ENCODE results near the gene BTG1. TPM values are rescaled to one million over a fixed set of nuclear protein-coding genes. Genes with fewer than 3 reads are reported as not detected.

The BTG1 gene
- total and polyA plus RNA-seq, 2 of the 4 experiments (the other 2 are of a cell fraction), result 3.8 to 33.5 TPM

- Histone ChIP-seq H3K4me3 (ENCODE audit: insufficient read depth, low read depth, low read length) (no peak overlapping the region), H3K56ac (ENCODE audit: extremely low read depth, insufficient read depth, low read length) (no peak overlapping the region), H2AK5ac (ENCODE audit: low read depth, low read length) (peak overlapping the region; percentile 35; the same call in 1 of the 2 replicates), H4K8ac (ENCODE audit: low read depth in 2 of 2, low read length in 2 of 2) (peak overlapping the region; percentile 64 to 69; a peak in 3 of 4 replicates), H3K9ac (ENCODE audit: low read depth, low read length) (peak overlapping the region; percentile 2; the same call in 1 of the 2 replicates), H2BK5ac (ENCODE audit: low read depth, low read length, poor library complexity, severe bottlenecking) (peak overlapping the region; percentile 40), H3K27ac (ENCODE audit: insufficient read depth, low read length) (peak overlapping the region; percentile 40; the same call in 1 of the 2 replicates), H3K9me1 (ENCODE audit: insufficient read depth, low read length) (peaks cover 5% of the 10 kb centered on the region; the same call in 1 of the 2 replicates), H3K27me3 (ENCODE audit: control insufficient read depth, insufficient read depth, low read length) (no peaks in the 10 kb centered on the region), H4K20me1 (ENCODE audit: insufficient read depth, low read length) (no peaks in the 10 kb centered on the region), H2BK20ac (ENCODE audit: low read depth, low read length) (peak overlapping the region; percentile 57; the same call in 1 of the 2 replicates), H4K5ac (ENCODE audit: low read depth, low read length) (peak overlapping the region; percentile 67), H3K4ac (ENCODE audit: low read depth, low read length) (peak overlapping the region; percentile 9; the same call in 1 of the 2 replicates), H2BK120ac (ENCODE audit: low read depth, low read length) (peak overlapping the region; percentile 41; the same call in 1 of the 2 replicates), H3K18ac (ENCODE audit: low read depth, low read length) (peak overlapping the region; percentile 33; the same call in 1 of the 2 replicates), H2BK15ac (ENCODE audit: low read depth, low read length) (no peak overlapping the region; the same call in 2 of the 3 replicates), H3K79me1 (ENCODE audit: low read depth in 1 of 2, low read length in 2 of 2) (peaks cover 20 to 35% of the 10 kb centered on the region in 2 experiments; a peak in 3 of 4 replicates), H2AFZ (replicated peaks; ENCODE audit: low read length, poor library complexity) (peak overlapping the region; percentile 44), H3K4me1 (ENCODE audit: control insufficient read depth, insufficient read depth, low read length) (peaks cover 12% of the 10 kb centered on the region), H3K23ac (ENCODE audit: low read depth, low read length) (0 out of 2 replicates have a peak overlapping the region, but pooled peaks have one; percentile 19), H3K9me3 (ENCODE audit: control insufficient read depth, insufficient read depth, low read length) (no peaks in the 10 kb centered on the region), H2AK9ac (replicated peaks; ENCODE audit: low read depth, low read length, poor library complexity) (no peak overlapping the region), H3K14ac (replicated peaks; ENCODE audit: low read depth, low read length) (0 out of 2 replicates have a peak overlapping the region, but pooled peaks have one; percentile 28), H3K4me2 (ENCODE audit: low read depth, low read length) (peak overlapping the region; percentile 20; the same call in 1 of the 2 replicates), H3K36me3 (ENCODE audit: control insufficient read depth, insufficient read depth, low read length) (no peaks in the 10 kb centered on the region), H4K91ac (ENCODE audit: insufficient read depth, low read depth, low read length) (no peak overlapping the region)
- TF ChIP-seq ELK1 (IDR thresholded peaks at IDR 0.05; ENCODE audit: borderline replicate concordance, low read depth, low read length), result no peak
- no peak for TF ChIP-seq NFE2L2 (IDR thresholded peaks at IDR 0.05; ENCODE audit: low read depth, low read length)
- no peak for TF ChIP-seq RAD21 (IDR thresholded peaks at IDR 0.05; ENCODE audit: low read length)
- no peak for TF ChIP-seq USF2 (IDR thresholded peaks at IDR 0.05; ENCODE audit: low read depth, low read length)
- TF ChIP-seq RFX5 (IDR thresholded peaks at IDR 0.05; ENCODE audit: low read depth, low read length), result no peak
- TF ChIP-seq MAFK (IDR thresholded peaks at IDR 0.05; ENCODE audit: low read depth, low read length), result no peak
- intact Hi-C loops (cut with micrococcal nuclease), result no loop called here
- ATAC-seq (ENCODE audit: low read depth) (no peak), DNase-seq (no peak)
- dilution Hi-C loops (cut with HindIII; ENCODE audit: low sequenced_read_pairs, unreplicated experiment), result no loop called here
- ChIA-PET POLR2A (ENCODE audit: unreplicated experiment) (interaction anchor here (0.6 kb wide), 1 partner anchor 32 kb away, joined by 4 read pairs; no protein-coding TSS in a partner anchor), CTCF (interaction anchor here (0.6 to 1.0 kb wide), 2 partner anchors 84 to 296 kb away, joined by 3 read pairs; no protein-coding TSS in a partner anchor)
- in situ Hi-C loops (cut with MboI; ENCODE audit: low sequenced_read_pairs), result no loop called here
- BruUV-seq (replicated peaks), result no TSS peak
- WGBS, 2 experiments (ENCODE audit: extremely low coverage in 2 of 2, insufficient read length in 1 of 2), result no CpG with 5 or more reads among the region's 7 CpGs
Observed at GRCh38 chr12:92107621-92108131, 38.0 kb downstream of the BTG1 start.
